Mucosa of rectum (tissue), 2 donors: Measurements from ENCODE around the gene MYO1D.

Experiments
- H3K27ac ChIP-seq, 2 donors: one replicate each; pipeline ENCODE4 v1.7.0; 2013; ENCODE audit warnings: inconsistent platforms in 2 of 2, low read depth in 2 of 2, low read length in 2 of 2
- H3K27me3 ChIP-seq, 2 donors: one replicate each; pipeline ENCODE4 v1.7.0; 2013; ENCODE audit warnings: low read length in 2 of 2; ENCODE audit not compliant: control insufficient read depth in 2 of 2, insufficient read depth in 2 of 2
- H3K36me3 ChIP-seq, 2 donors: one replicate each; pipeline ENCODE4 v1.7.0; 2013; ENCODE audit warnings: low read length in 2 of 2; ENCODE audit not compliant: control insufficient read depth in 2 of 2, insufficient read depth in 2 of 2
- H3K4me1 ChIP-seq, 2 donors: one replicate each; pipeline ENCODE4 v1.7.0; 2013; ENCODE audit warnings: low read length in 2 of 2, mild to moderate bottlenecking in 1 of 2; ENCODE audit not compliant: control insufficient read depth in 2 of 2, insufficient read depth in 2 of 2
- H3K4me3 ChIP-seq, 2 donors: one replicate each; pipeline ENCODE4 v1.7.0; 2013; ENCODE audit warnings: low read length in 2 of 2
- H3K9ac ChIP-seq, 2 donors: one replicate each; pipeline ENCODE4 v1.7.0; 2013; ENCODE audit warnings: low read length in 2 of 2, low read depth in 1 of 2, mild to moderate bottlenecking in 1 of 2
- H3K9me3 ChIP-seq, 2 donors: one replicate each; pipeline ENCODE4 v1.7.0; 2013; ENCODE audit warnings: low read length in 2 of 2; ENCODE audit not compliant: control insufficient read depth in 2 of 2
- donor health status: healthy.
- donor health status: Normal muscosa, but diverticular disease.

Gene MYO1D

GRCh38 chr17:32569171-32570080 lies 307.5 kb downstream of the MYO1D start:
- H3K9me3 ChIP-seq: no peaks in the 10 kb centered on the region
- peaks cover 6 to 27% of the 10 kb centered on the region in 2 donors for H3K36me3 ChIP-seq
- H3K27ac ChIP-seq: peak overlapping the region; percentile 6 to 13
- H3K9ac ChIP-seq: no peak overlapping the region
- no peaks in the 10 kb centered on the region for H3K4me1 ChIP-seq
- no peaks in the 10 kb centered on the region for H3K27me3 ChIP-seq
- no peak overlapping the region for H3K4me3 ChIP-seq

- Histone ChIP-seq H3K27ac (no peak overlapping the region), H3K4me1 (no peaks in the 10 kb centered on the region), H3K4me3 (no peak overlapping the region), H3K9me3 (no peaks in the 10 kb centered on the region), H3K9ac (no peak overlapping the region), H3K36me3 (peaks cover 6 to 29% of the 10 kb centered on the region in 2 donors), H3K27me3 (no peaks in the 10 kb centered on the region)
Measured at GRCh38 chr17:32568705-32569104, 308.2 kb downstream of the MYO1D start.

GRCh38 chr17:32567511-32567910 lies 309.4 kb downstream of the MYO1D start:
- Histone ChIP-seq H3K27me3 (no peaks in the 10 kb centered on the region), H3K4me1 (no peaks in the 10 kb centered on the region), H3K36me3 (peaks cover 6 to 29% of the 10 kb centered on the region in 2 donors), H3K9me3 (no peaks in the 10 kb centered on the region), H3K4me3 (no peak overlapping the region), H3K9ac (no peak overlapping the region), H3K27ac (no peak overlapping the region)

- peaks cover 6 to 29% of the 10 kb centered on the region in 2 donors for H3K36me3 ChIP-seq
- H3K9ac ChIP-seq: no peak overlapping the region
- no peaks in the 10 kb centered on the region for H3K9me3 ChIP-seq
- no peak overlapping the region for H3K4me3 ChIP-seq
- no peak overlapping the region for H3K27ac ChIP-seq
- H3K27me3 ChIP-seq: no peaks in the 10 kb centered on the region
- H3K4me1 ChIP-seq: no peaks in the 10 kb centered on the region
Measured at GRCh38 chr17:32567086-32567485, 309.8 kb downstream of the MYO1D start.

GRCh38 chr17:32566303-32566702 lies 310.6 kb downstream of the MYO1D start:
- H3K9me3 ChIP-seq: no peaks in the 10 kb centered on the region
- no peaks in the 10 kb centered on the region for H3K4me1 ChIP-seq
- no peak overlapping the region for H3K4me3 ChIP-seq
- no peak overlapping the region for H3K9ac ChIP-seq
- H3K27ac ChIP-seq: no peak overlapping the region
- peaks cover 6 to 29% of the 10 kb centered on the region in 2 donors for H3K36me3 ChIP-seq
- H3K27me3 ChIP-seq: no peaks in the 10 kb centered on the region

GRCh38 chr17:32565401-32565800 lies 311.5 kb downstream of the MYO1D start:
- no peak overlapping the region for H3K9ac ChIP-seq
- H3K4me1 ChIP-seq: no peaks in the 10 kb centered on the region
- H3K9me3 ChIP-seq: no peaks in the 10 kb centered on the region
- H3K4me3 ChIP-seq: no peak overlapping the region
- H3K36me3 ChIP-seq: peaks cover 6 to 29% of the 10 kb centered on the region in 2 donors
- no peak overlapping the region for H3K27ac ChIP-seq
- H3K27me3 ChIP-seq: no peaks in the 10 kb centered on the region

- H3K9ac ChIP-seq: no peak overlapping the region
- H3K36me3 ChIP-seq: peaks cover 6 to 29% of the 10 kb centered on the region in 2 donors
- H3K4me1 ChIP-seq: no peaks in the 10 kb centered on the region
- no peaks in the 10 kb centered on the region for H3K9me3 ChIP-seq
- no peaks in the 10 kb centered on the region for H3K27me3 ChIP-seq
- no peak overlapping the region for H3K4me3 ChIP-seq
- no peak overlapping the region for H3K27ac ChIP-seq
Measured at GRCh38 chr17:32564325-32564724, 312.6 kb downstream of the MYO1D start.

GRCh38 chr17:32563583-32563982 lies 313.3 kb downstream of the MYO1D start:
- H3K27ac ChIP-seq: no peak overlapping the region
- H3K4me1 ChIP-seq: no peaks in the 10 kb centered on the region
- H3K9me3 ChIP-seq: no peaks in the 10 kb centered on the region

GRCh38 chr17:32558997-32559650 lies 317.8 kb downstream of the MYO1D start:
- Histone ChIP-seq H3K4me1 (no peaks in the 10 kb centered on the region), H3K27me3 (no peaks in the 10 kb centered on the region), H3K9ac (no peak overlapping the region), H3K27ac (no peak overlapping the region), H3K9me3 (no peaks in the 10 kb centered on the region), H3K36me3 (peaks cover 3 to 4% of the 10 kb centered on the region in 2 donors), H3K4me3 (no peak overlapping the region)

More at GRCh38 chr17:32563583-32563982, 313.3 kb downstream of the MYO1D start:
- no peak overlapping the region for H3K9ac ChIP-seq
- no peak overlapping the region for H3K4me3 ChIP-seq
- H3K36me3 ChIP-seq: peaks cover 6 to 29% of the 10 kb centered on the region in 2 donors
- H3K27me3 ChIP-seq: no peaks in the 10 kb centered on the region

- H3K9me3 ChIP-seq: no peaks in the 10 kb centered on the region
- H3K27me3 ChIP-seq: no peaks in the 10 kb centered on the region
- peak overlapping the region in 1 of 2 donors; percentile 5 for H3K4me3 ChIP-seq
- H3K9ac ChIP-seq: no peak overlapping the region
- no peak overlapping the region for H3K27ac ChIP-seq
- no peaks in the 10 kb centered on the region for H3K4me1 ChIP-seq
- H3K36me3 ChIP-seq: peaks cover 3 to 4% of the 10 kb centered on the region in 2 donors
Measured at GRCh38 chr17:32558326-32558955, 318.5 kb downstream of the MYO1D start.
